ENCODE measurements around the gene PCNX2.

The PCNX2 gene

DNA sequence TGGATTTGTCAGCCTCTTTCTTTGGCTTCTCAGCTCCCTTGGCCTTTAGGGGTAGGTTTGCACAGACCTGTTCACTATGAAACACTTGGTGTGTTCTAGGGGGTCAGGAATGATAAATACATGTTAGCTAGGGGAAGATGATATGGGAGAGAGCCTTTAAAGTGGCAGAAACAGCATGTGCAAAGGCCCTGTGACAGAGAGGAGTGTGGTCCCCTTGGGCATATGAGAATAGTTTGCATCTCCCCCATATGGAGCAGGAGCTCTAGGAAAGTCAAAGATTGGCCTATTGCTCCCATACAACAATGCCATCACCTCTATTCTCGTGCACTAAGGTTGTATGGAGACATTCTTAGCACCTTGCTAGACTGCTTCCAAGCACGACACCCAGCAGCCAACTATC is 355.8 kb downstream of the PCNX2 start:
- no peak for DNase-seq (ENCODE audit: low read depth in 1 of 2, low spot score in 1 of 2)

DNA sequence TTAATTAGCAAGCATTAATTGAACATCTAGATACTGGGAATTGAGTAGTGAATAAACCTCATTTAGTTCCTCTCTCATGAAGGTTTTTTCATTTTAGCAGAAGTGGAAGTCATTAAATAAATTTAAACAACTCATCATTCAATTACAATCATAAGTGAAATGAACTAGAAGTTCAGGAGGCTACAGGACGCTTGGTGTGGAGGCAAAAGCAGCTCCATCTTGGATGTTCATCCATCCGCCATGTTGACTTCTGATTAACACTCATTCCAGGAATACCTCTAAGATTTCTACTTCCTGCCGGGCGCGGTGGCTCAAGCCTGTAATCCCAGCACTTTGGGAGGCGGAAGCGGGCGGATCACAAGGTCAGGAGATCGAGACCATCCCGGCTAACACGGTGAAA is 356.6 kb downstream of the PCNX2 start:
- no peak for DNase-seq (ENCODE audit: low read depth in 1 of 2, low spot score in 1 of 2)

DNA sequence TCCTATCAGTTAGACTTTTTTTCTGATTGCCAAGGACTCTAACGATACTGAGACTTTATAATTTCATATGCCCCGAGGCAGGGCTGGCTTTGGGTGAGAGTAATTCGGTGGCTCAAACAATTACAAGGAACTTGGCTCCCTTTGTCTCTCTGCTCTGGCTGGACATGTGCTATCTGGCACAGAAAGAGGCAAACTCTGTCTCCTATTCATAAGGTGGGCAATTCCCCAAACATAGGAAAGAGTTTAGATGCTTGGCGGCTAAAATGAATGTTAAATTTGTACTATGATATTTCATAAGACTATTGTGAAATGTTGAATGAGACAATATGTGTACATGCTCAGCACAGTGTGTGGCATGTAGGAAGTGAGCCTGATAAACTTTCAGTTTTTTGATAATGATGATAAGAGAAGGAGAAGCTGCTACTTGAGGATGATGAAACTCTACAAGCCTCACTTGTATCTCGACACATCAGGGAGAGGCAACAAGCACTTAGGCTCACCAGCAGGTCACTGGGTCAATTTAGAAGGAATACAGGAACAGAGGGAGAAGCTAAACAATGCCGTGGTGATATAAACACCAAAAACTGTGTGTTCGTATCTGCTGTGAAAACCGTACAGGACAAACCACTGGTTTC is 357.7 kb downstream of the PCNX2 start:
- no peak for DNase-seq (ENCODE audit: low read depth in 1 of 2, low spot score in 1 of 2)

DNA sequence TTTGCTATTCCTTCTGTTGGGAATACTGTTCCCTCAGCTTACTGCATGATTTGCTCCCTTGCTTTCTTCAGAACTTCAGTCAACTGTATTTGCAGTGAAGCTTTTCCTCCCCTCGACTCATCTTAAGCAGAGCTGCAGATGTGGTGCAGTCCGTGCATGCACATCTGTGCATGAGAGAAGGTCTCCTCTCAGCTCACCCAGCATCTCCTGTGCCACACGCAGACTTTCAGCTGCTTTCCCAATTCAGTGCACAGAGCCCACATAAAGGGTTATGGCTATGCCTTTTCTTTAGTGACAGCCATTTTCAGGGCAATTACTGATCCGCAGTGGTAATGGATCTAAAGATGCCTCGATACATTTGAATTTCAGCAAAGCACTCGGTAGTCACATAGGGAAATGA is 358.6 kb downstream of the PCNX2 start:
- no peak for DNase-seq (ENCODE audit: low read depth in 1 of 2, low spot score in 1 of 2)
